Chondrocyte (in vitro differentiated cells): ENCODE measurements around the gene SERPINB1. TPM values are rescaled to one million over a fixed set of nuclear protein-coding genes. Genes with fewer than 3 reads are reported as not detected.

Source experiments
- DNase-seq: peaks from one replicate; pipeline ENCODE4 v3.0.0; 2021; ENCODE audit warnings: mixed read lengths, low spot score
- H3K27ac Mint-ChIP-seq: one replicate; pipeline ENCODE4 v1.8.0; 2021; ENCODE audit warnings: mild to moderate bottlenecking, moderate library complexity, mixed read lengths; ENCODE audit not compliant: unreplicated experiment
- H3K27me3 Mint-ChIP-seq: 2 replicates; pipeline ENCODE4 v1.8.0; 2021; ENCODE audit warnings: low read depth, mixed read lengths
- H3K36me3 Mint-ChIP-seq: 2 replicates; pipeline ENCODE4 v1.8.0; 2021; ENCODE audit warnings: low read depth, mixed read lengths
- H3K4me1 Mint-ChIP-seq: 2 replicates; pipeline ENCODE4 v1.8.0; 2021; ENCODE audit warnings: low read depth, mild to moderate bottlenecking, mixed read lengths
- H3K4me3 Mint-ChIP-seq: one replicate; pipeline ENCODE4 v1.8.0; 2021; ENCODE audit warnings: mild to moderate bottlenecking, moderate library complexity, mixed read lengths; ENCODE audit not compliant: unreplicated experiment
- H3K9me3 Mint-ChIP-seq: 2 replicates; pipeline ENCODE4 v1.8.0; 2021; ENCODE audit warnings: low read depth, mixed read lengths
- total RNA-seq: library from RNA; stranded (reverse); gene quantifications from 3 replicates; pipeline ENCODE4 v1.2.1, GENCODE V29; 2021
- TF ChIP-seq, protein P1 (sequence below): fragments of 200-600 bp; sonication (generic); IDR thresholded peaks from 2 replicates; pipeline ENCODE4 v1.5.0; 2021; ENCODE audit warnings: antibody characterized with exemption, mild to moderate bottlenecking, moderate library complexity

SERPINB1 gene
- total RNA-seq, 1 donor from 2014 or later = 9.1 TPM

DNA sequence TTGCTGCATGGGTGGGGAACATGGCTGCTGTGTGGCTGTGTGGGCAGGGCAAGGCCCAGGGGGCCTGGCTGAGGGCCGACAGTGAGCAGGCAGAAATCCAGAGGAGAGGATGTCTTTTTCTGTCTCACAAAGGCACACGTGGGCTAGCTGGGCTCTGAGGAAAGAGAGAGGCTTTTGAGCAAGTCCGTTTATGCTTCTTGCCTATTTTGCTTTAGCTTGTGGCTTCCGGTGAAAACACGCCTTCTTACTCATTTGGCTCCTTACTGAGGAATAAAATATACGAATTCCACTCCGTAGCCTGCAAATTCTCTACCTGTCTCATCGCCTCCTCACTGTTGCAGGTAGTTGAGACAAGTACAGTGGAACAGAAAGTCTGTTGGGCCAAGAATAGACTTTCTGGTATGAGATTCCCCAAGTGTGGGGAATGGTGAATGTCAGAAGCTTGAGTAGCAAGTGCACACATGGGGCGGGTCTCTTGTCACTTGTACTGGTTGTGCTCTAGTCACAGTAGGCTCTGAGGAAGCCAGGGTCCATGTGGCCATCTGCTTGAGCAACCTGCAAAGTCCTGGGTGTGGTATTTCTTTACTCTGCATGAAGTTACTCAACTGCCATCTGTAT is 48.0 kb downstream of the SERPINB1 start:
- H3K36me3 Mint-ChIP-seq = no peaks in the 10 kb centered on the region
- no peaks in the 10 kb centered on the region for H3K9me3 Mint-ChIP-seq

DNA sequence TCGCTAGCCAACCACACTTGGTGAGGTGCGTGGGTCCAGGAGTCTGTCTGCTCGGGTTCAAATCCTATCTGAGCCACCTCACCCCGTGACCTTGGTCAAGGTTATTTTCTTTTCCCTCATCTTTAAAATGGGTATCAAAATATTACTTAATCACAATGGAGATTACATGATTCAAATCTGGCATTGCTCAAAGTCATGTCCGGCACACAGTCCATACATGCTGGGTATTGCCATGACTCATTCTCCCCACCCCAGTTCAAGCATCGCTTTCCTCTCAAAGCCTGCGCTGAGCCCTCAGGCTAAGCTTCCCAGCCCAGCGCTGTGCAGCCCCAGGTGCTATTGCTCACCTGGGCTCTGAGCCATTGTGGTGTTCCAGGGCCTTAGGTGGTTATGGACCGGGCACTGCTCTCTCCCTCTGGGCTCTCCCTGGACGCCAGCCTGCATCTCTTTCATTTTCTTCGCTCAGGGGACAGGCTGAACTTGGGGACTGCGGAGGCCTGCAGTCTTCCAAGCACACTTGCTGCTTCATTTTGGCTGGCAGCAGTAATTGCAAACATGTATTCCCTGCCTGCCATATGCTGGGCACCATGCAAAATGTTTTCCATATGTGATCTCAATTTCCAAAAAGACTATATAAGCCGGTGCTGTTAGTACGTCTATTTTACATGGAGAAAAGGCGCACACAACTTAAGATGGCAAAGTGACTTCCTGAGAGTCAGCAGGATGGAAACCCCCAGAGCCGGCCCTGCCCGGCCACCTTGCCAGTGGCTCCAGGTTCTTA is 49.1 kb downstream of the SERPINB1 start:
- Mint-ChIP-seq H3K27me3 (no peaks in the 10 kb centered on the region), H3K27ac (peak overlapping the region; percentile 79), H3K36me3 (no peaks in the 10 kb centered on the region), H3K9me3 (no peaks in the 10 kb centered on the region), H3K4me3 (no peak overlapping the region), H3K4me1 (peaks cover 53% of the 10 kb centered on the region)
- DNase-seq = no peak
- TF ChIP-seq, protein P1, sequence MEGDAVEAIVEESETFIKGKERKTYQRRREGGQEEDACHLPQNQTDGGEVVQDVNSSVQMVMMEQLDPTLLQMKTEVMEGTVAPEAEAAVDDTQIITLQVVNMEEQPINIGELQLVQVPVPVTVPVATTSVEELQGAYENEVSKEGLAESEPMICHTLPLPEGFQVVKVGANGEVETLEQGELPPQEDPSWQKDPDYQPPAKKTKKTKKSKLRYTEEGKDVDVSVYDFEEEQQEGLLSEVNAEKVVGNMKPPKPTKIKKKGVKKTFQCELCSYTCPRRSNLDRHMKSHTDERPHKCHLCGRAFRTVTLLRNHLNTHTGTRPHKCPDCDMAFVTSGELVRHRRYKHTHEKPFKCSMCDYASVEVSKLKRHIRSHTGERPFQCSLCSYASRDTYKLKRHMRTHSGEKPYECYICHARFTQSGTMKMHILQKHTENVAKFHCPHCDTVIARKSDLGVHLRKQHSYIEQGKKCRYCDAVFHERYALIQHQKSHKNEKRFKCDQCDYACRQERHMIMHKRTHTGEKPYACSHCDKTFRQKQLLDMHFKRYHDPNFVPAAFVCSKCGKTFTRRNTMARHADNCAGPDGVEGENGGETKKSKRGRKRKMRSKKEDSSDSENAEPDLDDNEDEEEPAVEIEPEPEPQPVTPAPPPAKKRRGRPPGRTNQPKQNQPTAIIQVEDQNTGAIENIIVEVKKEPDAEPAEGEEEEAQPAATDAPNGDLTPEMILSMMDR = no peak

More for the DNA sequence above, 48.0 kb downstream of the SERPINB1 start:
- Mint-ChIP-seq H3K4me1 (peaks cover 47% of the 10 kb centered on the region), H3K4me3 (no peak overlapping the region), H3K27me3 (no peaks in the 10 kb centered on the region), H3K27ac (no peak overlapping the region)
- DNase-seq = no peak
- TF ChIP-seq, protein P1 = no peak

DNA sequence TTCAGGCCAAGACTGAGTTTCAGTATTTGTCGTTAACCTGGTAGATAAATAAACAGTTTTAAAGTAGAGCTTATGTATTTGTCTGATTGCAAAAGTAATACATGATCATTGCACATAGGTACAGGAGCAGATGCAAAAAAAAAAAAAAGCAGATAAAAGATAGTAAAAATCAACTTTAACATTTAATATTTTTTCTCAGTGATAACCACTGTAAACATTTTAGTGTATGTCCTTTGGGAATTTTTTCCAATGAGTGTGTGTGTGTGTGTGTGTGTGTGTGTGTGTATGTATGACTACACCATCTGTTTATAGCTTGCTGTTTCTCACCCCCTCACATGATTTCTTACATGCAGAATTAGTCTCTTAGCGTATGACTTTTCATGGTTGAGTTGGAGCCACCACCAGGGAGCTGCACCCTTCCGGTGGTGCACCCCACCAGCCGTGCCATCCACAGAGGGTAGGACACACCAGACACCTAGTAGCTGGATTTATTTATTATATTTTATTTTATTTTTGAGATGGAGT is 50.2 kb downstream of the SERPINB1 start:
- H3K9me3 Mint-ChIP-seq = no peaks in the 10 kb centered on the region
- peaks cover 4% of the 10 kb centered on the region for H3K36me3 Mint-ChIP-seq
- H3K4me3 Mint-ChIP-seq = peak overlapping the region; percentile 46
- no peak for DNase-seq
- H3K27ac Mint-ChIP-seq = peak overlapping the region; percentile 97
- H3K27me3 Mint-ChIP-seq = no peaks in the 10 kb centered on the region
- TF ChIP-seq, protein P1 = no peak
- peaks cover 58% of the 10 kb centered on the region for H3K4me1 Mint-ChIP-seq

DNA sequence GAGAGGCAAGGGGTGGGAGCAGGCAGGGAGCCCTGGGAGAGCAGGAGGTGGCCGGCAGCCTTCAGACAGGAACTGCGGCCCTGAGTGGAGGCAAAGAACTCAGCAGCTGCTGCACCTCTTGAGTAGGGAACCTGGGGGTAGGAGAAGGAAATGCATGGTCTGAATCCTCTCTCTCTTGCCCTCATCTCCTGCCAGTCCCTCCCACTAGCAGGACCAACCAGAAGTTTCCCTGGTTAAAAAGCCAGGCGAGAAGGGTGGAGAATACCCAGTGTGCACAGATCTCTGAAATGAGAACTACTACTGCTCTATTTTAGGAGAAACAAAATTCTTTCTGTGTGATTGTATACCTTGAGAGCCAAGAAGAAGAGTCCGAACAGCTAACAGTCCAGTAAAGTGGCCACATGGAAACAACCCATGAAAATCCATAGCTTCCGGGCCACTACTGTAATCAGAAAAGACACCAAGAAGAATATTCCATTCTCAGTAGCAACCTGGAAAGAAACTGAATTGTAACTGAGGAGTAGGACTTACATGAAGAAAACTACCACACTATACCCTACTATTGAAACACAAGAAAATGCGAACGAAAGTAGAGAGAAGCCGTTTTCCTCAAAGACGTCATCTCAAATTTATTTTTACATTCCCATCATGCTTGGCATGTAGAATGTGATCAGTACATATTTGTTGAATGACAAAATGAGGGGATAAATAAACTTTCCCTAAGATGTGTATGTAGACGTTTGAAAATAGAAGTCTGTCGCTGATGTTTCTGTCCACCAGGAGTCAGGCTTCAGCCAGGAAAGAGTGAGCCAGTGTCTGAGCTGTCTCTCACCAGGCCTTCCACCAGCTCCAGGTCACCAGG is 50.8 kb downstream of the SERPINB1 start:
- DNase-seq = no peak
- H3K9me3 Mint-ChIP-seq = no peaks in the 10 kb centered on the region
- TF ChIP-seq, protein P1 = peak; percentile 96
- H3K27ac Mint-ChIP-seq = peak overlapping the region; percentile 97
- no peaks in the 10 kb centered on the region for H3K27me3 Mint-ChIP-seq
- peaks cover 5% of the 10 kb centered on the region for H3K36me3 Mint-ChIP-seq
- H3K4me3 Mint-ChIP-seq = peak overlapping the region; percentile 46
- peaks cover 58% of the 10 kb centered on the region for H3K4me1 Mint-ChIP-seq

DNA sequence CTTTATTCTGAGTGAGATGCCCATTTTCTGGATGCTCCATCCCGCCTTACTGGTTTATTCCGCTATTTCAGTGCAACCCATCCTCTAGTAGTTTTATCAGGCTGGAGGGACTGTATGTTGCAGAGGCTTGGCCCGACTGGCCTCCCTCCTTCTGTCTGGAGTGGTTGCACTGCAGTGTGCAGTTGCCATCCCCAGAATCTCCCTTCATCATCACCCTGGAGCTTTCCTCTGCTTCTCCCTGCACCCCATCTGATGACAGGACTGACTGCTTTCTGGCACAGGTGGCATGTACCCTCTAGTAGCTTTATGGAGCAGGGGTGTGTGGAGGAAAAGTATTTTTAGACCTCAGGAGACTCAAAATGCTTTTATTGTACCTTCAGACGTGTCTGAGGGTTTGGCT is 55.4 kb downstream of the SERPINB1 start:
- Mint-ChIP-seq H3K4me1 (peaks cover 49% of the 10 kb centered on the region), H3K36me3 (peaks cover 7% of the 10 kb centered on the region), H3K4me3 (no peak overlapping the region), H3K27ac (no peak overlapping the region), H3K9me3 (no peaks in the 10 kb centered on the region), H3K27me3 (no peaks in the 10 kb centered on the region)
- no peak for DNase-seq
- TF ChIP-seq, protein P1 = no peak
